Stomach (tissue), 4 donors: ENCODE data around the gene ANKRD40CL.

Experiments used
- POLR2A ChIP-seq, 4 donors: fragments of 450-650 bp; IDR thresholded peaks; one replicate each; pipeline ENCODE4 v1.6.1; 2016; ENCODE audit warnings: antibody characterized with exemption in 4 of 4, control low read depth in 2 of 4, mild to moderate bottlenecking in 1 of 4, moderate library complexity in 1 of 4
- POLR2AphosphoS5 ChIP-seq, 3 donors: sonication (generic); formaldehyde crosslinking; IDR thresholded peaks; one replicate each; pipeline ENCODE4 v1.6.1; 2016; ENCODE audit warnings: antibody characterized with exemption in 3 of 3
- TF ChIP-seq, protein P1 (sequence below), 7 experiments: fragments of 450-650 bp in 4 of 7; fragments of 200-600 bp in 3 of 7; sonication (generic) in 3 of 7; IDR thresholded peaks; one replicate each; pipeline ENCODE4 v1.5.1; 2016 to 2019; ENCODE audit warnings: antibody characterized with exemption in 7 of 7, control low read depth in 2 of 7, mild to moderate bottlenecking in 1 of 7

DNA sequence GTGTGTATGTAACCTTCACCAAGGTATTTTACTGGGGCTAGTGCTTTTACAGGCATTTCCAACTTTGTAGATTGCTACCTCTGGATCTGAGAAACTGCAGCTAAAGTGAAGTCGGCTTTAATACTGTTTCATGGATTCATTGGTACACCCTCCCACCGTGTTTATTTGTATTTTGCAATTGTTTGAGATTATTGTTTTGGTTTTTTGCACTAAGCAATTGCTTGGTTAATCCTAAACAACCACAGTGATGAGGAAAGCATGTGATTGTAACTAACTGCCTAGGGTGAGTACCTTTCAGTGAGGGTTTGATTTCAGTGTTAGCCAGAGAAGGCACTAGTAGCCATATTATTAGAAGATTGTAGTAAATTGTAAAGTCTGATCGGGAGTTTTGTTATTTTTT, 44.6 kb downstream of the ANKRD40CL start:
- TF ChIP-seq, protein P1, sequence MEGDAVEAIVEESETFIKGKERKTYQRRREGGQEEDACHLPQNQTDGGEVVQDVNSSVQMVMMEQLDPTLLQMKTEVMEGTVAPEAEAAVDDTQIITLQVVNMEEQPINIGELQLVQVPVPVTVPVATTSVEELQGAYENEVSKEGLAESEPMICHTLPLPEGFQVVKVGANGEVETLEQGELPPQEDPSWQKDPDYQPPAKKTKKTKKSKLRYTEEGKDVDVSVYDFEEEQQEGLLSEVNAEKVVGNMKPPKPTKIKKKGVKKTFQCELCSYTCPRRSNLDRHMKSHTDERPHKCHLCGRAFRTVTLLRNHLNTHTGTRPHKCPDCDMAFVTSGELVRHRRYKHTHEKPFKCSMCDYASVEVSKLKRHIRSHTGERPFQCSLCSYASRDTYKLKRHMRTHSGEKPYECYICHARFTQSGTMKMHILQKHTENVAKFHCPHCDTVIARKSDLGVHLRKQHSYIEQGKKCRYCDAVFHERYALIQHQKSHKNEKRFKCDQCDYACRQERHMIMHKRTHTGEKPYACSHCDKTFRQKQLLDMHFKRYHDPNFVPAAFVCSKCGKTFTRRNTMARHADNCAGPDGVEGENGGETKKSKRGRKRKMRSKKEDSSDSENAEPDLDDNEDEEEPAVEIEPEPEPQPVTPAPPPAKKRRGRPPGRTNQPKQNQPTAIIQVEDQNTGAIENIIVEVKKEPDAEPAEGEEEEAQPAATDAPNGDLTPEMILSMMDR (IDR thresholded peaks at IDR 0.05) = no peak
- TF ChIP-seq POLR2A (IDR thresholded peaks at IDR 0.05) (no peak), POLR2AphosphoS5 (IDR thresholded peaks at IDR 0.05) (no peak)
